GM10847 (cell line): Measurements from ENCODE around the gene OMA1.

Experiments
- POLR2A ChIP-seq: IDR thresholded peaks from 2 replicates; pipeline ENCODE4 v1.6.1; 2011; ENCODE audit not compliant: insufficient read length; ENCODE audit errors: extremely low read depth

Gene OMA1

DNA sequence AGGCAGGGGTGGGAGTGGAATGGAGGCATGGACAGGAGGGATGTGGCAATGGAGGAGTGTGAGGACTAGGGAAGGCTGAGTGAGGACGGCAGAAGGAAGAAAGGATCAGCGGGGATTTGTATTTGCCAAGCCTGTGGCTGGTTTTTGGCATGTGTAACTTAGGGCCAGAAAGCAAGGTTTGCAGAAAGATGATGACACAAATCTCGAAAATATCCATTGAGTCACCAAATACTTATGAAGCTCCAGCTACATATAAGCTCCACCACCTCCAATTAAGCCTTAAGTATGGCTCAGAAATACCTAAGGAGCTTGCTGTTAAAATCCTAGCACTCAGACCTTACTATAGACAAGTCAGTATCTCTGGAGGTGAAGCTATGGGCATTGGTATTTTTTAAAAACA is 90.1 kb downstream of the OMA1 start:
- no peak for TF ChIP-seq POLR2A

- no peak for TF ChIP-seq POLR2A
These were observed 91.7 kb downstream of the OMA1 start for GRCh38 chr1:58454807-58455206.

DNA sequence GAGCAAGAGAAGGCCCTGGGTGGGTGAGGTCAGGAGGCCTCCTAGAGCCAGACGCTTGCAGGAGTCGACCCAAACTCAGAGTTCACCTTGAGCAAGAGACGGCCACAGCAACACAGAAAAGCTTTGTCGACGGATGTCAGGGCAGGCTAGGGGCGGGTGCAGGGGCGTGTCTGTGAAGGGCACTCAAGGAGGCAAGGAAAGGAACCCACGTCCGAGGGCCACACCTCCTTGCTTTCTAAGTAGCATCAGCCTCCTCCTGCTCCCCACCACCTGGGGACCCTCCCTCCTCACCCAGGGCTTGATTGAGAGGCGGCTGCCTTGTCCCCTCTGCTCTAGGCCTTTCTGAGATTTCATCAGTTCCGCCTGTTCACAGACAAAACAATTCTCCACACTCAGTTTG is 92.1 kb downstream of the OMA1 start:
- no peak for TF ChIP-seq POLR2A

DNA sequence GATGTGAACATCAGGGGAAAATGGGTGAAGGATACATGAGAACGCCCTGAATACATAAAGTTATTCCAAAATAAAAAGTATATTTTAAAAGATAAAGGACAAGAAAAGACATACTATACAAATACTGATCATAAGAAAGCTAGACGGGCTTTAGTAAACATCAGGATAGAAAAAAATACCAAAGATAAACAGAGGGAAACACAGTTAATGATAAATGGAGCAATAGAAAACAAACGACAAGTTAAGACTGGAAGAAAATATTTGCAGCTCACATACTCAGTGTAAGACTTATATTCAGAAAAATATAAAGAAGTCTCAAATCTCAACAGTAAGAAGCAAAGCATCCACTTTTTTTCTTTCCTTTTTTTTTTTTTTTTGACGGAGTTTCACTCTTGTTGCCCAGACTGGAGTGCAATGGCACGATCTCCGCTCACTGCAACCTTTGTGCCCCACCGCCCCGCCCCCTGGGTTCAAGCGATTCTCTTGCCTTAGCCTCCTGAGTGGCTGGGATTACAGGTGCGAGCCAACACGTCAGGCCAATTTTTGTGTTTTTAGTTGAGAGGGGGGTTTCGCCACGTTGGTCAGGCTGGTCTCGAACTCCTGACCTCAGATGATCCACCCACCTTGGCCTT is 94.8 kb downstream of the OMA1 start:
- TF ChIP-seq POLR2A = no peak

GRCh38 chr1:58447886-58448285 is 98.6 kb downstream of the OMA1 start:
- TF ChIP-seq POLR2A = no peak

GRCh38 chr1:58447042-58447441 is 99.5 kb downstream of the OMA1 start:
- TF ChIP-seq POLR2A = no peak

DNA sequence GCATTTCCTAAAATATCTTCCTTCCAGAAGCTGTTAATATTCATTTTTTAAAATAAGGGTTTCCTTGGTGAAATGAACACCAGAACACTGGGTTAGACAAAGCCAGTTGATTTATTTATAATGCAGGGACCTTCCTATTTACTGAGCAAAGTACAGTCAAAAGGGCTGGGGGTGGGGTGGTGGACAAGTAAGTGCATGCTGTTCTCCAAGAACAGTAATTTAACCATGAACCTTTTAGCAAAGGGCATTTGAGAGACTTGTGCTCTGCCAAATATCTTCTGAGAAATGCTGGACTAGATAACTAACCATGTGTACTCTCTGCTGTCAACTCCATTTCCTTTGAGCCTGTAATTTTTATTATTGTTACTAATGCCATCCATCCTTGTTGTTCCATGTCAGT is 100.2 kb downstream of the OMA1 start:
- no peak for TF ChIP-seq POLR2A

DNA sequence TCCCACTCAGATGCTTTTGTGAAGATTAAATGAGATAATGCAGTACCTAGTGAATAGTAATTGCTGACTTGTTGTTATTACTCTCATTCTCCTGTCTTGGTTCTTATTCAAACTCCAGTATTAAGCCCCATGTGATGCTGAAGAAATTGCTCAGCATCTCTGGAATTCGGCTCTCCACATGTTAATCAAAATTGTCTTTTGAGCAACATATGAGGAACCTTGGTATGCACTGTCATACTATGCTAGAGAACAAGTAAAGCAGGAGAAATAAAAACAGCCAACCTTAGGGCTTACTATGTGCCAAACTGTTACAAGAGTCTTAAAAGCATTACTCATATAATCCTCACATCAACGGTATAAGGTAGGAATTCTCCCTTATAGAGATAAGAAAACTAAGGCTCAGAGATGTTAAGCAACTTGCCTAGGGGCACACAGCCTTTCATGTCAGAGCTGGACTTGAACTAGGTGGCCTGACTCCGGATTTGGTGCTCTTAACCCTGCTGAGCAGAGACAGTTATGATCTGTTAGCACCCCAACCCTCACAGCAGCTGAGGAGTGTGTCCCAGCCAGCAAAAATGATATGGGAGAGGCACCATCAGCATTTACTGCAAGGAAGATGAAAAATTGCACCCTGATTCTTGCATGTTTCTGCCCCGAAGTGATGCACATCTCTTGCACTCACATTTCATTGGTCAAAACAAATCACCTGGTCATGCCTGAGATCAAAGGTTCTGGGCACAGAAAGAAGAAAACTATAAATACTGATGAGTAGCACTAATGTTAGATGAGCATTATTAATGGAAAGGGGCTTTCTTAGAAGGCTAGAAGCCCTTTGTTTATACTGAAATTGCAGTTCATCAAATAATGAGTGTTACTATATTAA is 102.3 kb downstream of the OMA1 start:
- TF ChIP-seq POLR2A = no peak

GRCh38 chr1:58442114-58442513 is 104.4 kb downstream of the OMA1 start:
- no peak for TF ChIP-seq POLR2A

DNA sequence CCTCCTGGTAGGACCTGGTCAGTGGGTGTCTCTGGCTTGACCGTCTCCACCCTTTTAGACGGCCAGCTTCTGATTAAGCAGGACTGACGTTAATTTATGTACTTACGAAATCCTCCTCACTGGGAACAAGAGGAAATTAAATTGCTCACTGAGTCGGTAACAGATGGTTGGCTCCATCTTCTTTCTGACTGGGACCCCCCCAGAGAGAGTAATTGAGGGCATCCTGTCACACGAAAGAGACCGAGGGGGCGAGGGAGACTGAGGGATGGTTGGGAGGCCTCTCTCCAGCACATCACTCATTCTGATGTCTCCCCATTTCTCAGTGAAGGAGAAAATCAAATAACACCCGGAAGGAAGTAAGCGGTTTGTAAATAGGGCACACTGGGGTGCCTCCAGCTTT is 104.8 kb downstream of the OMA1 start:
- no peak for TF ChIP-seq POLR2A

DNA sequence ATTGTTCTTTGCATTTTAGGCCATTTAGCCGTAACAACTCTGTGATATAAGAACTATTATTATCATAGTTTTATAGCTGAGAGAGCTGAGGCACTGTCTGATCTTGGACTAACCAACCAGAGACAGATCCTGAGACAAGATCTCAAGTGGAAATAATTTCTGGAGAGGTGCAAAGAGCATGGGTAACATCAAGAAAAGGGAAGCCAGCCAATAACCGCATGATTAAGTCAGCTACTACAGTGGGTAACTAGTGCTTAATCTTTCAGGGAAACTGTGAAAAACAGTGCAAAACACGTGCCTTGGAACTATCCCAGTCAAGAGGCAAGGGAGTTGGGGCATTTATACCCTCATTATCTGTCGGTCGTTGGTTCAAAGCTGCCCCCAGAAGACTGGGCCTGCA is 105.8 kb downstream of the OMA1 start:
- TF ChIP-seq POLR2A = no peak

DNA sequence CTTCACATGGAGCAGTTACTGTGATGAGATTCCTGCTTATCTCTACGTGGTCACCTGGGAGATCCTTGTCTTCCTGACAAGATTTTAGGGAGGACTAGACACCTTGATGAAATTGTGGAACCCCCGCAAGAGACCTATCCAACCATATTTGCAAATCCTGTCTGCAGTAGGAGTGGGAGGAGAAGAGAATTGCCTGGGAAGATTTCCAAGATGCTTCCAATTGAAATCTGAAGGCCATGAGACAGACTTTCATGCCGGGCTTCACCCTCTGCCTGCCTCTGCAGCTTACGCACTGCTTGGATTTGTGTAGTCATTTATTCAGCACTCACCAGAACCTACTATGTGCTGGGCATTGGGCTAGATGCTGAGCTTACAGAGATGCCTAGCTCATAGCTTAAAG is 106.6 kb downstream of the OMA1 start:
- no peak for TF ChIP-seq POLR2A

GRCh38 chr1:58438468-58438867 is 108.1 kb downstream of the OMA1 start:
- no peak for TF ChIP-seq POLR2A

DNA sequence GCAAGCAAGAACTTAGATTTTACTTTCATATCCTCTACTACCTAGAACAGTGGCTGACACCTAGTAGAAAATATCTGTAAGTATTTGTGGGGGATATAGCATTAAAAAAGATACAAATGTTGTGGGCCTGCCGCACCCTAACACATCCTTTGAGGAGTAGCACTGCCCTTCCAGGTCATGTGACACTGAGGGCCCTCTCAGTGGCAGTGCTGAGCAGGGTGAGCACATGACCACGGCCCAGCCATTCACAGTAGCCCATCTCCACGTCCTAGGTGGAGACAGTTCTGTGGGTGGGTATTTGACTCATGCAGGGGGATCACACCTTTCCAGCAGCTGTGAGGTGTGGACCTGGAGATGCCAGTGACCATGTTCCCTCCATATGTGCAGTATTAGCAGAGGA is 108.9 kb downstream of the OMA1 start:
- no peak for TF ChIP-seq POLR2A

DNA sequence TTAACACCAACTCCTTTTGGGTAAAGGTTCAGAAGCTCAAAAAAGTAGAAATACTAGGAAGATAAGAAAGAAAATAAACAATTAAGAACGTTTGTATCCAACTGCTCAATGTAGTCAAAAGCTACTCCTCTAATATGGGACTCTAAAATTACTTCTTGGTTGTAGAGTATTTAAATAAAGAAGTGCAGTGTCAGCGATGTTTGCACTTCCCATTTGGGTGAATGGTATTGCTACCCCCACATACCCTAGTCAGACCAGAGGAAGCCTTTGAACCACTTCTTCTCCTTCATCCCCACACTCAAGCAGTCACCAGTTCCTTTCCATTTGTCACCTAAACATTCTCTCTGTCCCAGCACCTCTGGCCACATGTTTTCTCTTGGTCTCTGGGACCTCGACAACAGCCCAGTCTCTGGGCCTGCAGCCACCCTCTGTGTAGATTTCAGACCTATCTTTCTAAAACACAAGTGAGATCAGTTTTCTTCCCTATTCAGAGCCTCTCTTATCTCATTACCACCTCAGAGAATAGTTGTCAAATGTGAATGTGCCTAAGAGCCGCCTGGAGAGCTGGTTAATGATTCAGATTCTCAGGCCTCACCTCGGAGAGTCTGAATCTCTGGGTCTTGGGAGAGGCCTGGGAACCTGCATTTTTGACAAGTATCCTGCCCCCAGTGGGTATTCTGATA is 109.8 kb downstream of the OMA1 start:
- no peak for TF ChIP-seq POLR2A

- no peak for TF ChIP-seq POLR2A
These were observed 111.2 kb downstream of the OMA1 start for GRCh38 chr1:58435376-58435775.
